ENCODE measurements around the gene ETFB. TPM values are rescaled to one million over a fixed set of nuclear protein-coding genes. Genes with fewer than 3 reads are reported as not detected.

ETFB gene
- total and polyA plus RNA-seq, 10 of the 15 experiments (the other 5 are each of a cell fraction or from before 2014, with no cell fraction given): 15.1 to 166 (median 87.8) TPM

- SMC1A ChIA-PET (ENCODE audit: uncharacterized antibody, unreplicated experiment): no interaction called here
- H3K79me2 ChIP-seq (ENCODE audit: control insufficient read depth, insufficient read depth, low read length): no peaks in the 10 kb centered on the region
- POLR2A ChIA-PET: no interaction called here
- H3K4me2 ChIP-seq (ENCODE audit: control insufficient read depth, insufficient read depth): no peak overlapping the region
- H3K9ac ChIP-seq (ENCODE audit: control insufficient read depth, insufficient read depth, low read length): no peak overlapping the region
- no peaks in the 10 kb centered on the region for H3K36me3 ChIP-seq (ENCODE audit: control insufficient read depth in 2 of 2, insufficient read depth in 2 of 2, low read length in 1 of 2)
- CTCF ChIA-PET: interaction anchor here (1.5 kb wide), 1 partner anchor 9 kb away, joined by 3 read pairs; no protein-coding TSS in a partner anchor
- in situ Hi-C loops (cut with MboI) (no loop called here), intact Hi-C loops (cut with micrococcal nuclease; ENCODE audit: unreplicated experiment) (no loop called here)
- TF ChIP-seq DPF2 (IDR thresholded peaks at IDR 0.05) (no peak), SREBF2 (IDR thresholded peaks at IDR 0.05; ENCODE audit: low read length) (no peak), MYB (IDR thresholded peaks at IDR 0.05; ENCODE audit: borderline replicate concordance, low read depth, low read length) (no peak), ZNF207 (IDR thresholded peaks at IDR 0.05; ENCODE audit: borderline replicate concordance) (no peak), SMAD1 (IDR thresholded peaks at IDR 0.05; ENCODE audit: low read depth, partially characterized antibody) (no peak), NBN (IDR thresholded peaks at IDR 0.05) (no peak), SIX5 (IDR thresholded peaks at IDR 0.05; ENCODE audit: low read depth, low read length, severe bottlenecking) (no peak), ZNF622 (IDR thresholded peaks at IDR 0.05) (no peak), NFYB (IDR thresholded peaks at IDR 0.05; ENCODE audit: insufficient read depth, low read depth, low read length) (no peak), SRF (IDR thresholded peaks at IDR 0.05; ENCODE audit: low read depth in 2 of 2, low read length in 2 of 2) (no peak), SP1 (IDR thresholded peaks at IDR 0.05; ENCODE audit: low read depth, low read length) (no peak), EZH2 (IDR thresholded peaks at IDR 0.05; ENCODE audit: borderline replicate concordance, control insufficient read depth, low read depth, low read length) (no peak), ATF7 (IDR thresholded peaks at IDR 0.05; ENCODE audit: low read depth) (no peak), SUPT20H (IDR thresholded peaks at IDR 0.05; ENCODE audit: borderline replicate concordance, control insufficient read depth, low read depth, low read length) (no peak)
- TF ChIP-seq, protein P1, sequence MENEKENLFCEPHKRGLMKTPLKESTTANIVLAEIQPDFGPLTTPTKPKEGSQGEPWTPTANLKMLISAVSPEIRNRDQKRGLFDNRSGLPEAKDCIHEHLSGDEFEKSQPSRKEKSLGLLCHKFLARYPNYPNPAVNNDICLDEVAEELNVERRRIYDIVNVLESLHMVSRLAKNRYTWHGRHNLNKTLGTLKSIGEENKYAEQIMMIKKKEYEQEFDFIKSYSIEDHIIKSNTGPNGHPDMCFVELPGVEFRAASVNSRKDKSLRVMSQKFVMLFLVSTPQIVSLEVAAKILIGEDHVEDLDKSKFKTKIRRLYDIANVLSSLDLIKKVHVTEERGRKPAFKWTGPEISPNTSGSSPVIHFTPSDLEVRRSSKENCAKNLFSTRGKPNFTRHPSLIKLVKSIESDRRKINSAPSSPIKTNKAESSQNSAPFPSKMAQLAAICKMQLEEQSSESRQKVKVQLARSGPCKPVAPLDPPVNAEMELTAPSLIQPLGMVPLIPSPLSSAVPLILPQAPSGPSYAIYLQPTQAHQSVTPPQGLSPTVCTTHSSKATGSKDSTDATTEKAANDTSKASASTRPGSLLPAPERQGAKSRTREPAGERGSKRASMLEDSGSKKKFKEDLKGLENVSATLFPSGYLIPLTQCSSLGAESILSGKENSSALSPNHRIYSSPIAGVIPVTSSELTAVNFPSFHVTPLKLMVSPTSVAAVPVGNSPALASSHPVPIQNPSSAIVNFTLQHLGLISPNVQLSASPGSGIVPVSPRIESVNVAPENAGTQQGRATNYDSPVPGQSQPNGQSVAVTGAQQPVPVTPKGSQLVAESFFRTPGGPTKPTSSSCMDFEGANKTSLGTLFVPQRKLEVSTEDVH (IDR thresholded peaks at IDR 0.05; ENCODE audit: low read depth, partially characterized antibody): no peak
- TF ChIP-seq, protein P2, sequence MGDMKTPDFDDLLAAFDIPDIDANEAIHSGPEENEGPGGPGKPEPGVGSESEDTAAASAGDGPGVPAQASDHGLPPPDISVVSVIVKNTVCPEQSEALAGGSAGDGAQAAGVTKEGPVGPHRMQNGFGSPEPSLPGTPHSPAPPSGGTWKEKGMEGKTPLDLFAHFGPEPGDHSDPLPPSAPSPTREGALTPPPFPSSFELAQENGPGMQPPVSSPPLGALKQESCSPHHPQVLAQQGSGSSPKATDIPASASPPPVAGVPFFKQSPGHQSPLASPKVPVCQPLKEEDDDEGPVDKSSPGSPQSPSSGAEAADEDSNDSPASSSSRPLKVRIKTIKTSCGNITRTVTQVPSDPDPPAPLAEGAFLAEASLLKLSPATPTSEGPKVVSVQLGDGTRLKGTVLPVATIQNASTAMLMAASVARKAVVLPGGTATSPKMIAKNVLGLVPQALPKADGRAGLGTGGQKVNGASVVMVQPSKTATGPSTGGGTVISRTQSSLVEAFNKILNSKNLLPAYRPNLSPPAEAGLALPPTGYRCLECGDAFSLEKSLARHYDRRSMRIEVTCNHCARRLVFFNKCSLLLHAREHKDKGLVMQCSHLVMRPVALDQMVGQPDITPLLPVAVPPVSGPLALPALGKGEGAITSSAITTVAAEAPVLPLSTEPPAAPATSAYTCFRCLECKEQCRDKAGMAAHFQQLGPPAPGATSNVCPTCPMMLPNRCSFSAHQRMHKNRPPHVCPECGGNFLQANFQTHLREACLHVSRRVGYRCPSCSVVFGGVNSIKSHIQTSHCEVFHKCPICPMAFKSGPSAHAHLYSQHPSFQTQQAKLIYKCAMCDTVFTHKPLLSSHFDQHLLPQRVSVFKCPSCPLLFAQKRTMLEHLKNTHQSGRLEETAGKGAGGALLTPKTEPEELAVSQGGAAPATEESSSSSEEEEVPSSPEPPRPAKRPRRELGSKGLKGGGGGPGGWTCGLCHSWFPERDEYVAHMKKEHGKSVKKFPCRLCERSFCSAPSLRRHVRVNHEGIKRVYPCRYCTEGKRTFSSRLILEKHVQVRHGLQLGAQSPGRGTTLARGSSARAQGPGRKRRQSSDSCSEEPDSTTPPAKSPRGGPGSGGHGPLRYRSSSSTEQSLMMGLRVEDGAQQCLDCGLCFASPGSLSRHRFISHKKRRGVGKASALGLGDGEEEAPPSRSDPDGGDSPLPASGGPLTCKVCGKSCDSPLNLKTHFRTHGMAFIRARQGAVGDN (IDR thresholded peaks at IDR 0.05): no peak
- TF ChIP-seq, protein P3, sequence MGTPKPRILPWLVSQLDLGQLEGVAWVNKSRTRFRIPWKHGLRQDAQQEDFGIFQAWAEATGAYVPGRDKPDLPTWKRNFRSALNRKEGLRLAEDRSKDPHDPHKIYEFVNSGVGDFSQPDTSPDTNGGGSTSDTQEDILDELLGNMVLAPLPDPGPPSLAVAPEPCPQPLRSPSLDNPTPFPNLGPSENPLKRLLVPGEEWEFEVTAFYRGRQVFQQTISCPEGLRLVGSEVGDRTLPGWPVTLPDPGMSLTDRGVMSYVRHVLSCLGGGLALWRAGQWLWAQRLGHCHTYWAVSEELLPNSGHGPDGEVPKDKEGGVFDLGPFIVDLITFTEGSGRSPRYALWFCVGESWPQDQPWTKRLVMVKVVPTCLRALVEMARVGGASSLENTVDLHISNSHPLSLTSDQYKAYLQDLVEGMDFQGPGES (IDR thresholded peaks at IDR 0.05): no peak
- WGBS (ENCODE audit: insufficient coverage, insufficient replicate concordance, low lambda C conversion rate, missing lambda C conversion rate): 56% methylated on average over 5 of the region's 5 CpGs
- FAIRE-seq (no peak), ATAC-seq (no peak), DNase-seq (ENCODE audit: low read depth, low spot score) (no peak)
- H4K20me1 ChIP-seq (ENCODE audit: control insufficient read depth, insufficient read depth): no peaks in the 10 kb centered on the region
- no peak overlapping the region for H3K4me3 ChIP-seq
- no peak overlapping the region for H2AFZ ChIP-seq (ENCODE audit: control insufficient read depth, low read depth, low read length)
- RAD21 ChIA-PET (ENCODE audit: unreplicated experiment): interaction anchor here (0.6 kb wide), 1 partner anchor 332 kb away, joined by 3 read pairs; no protein-coding TSS in a partner anchor
- BruUV-seq (replicated peaks): no TSS peak
- no peaks in the 10 kb centered on the region; the same call in 2 of the 3 replicates for H3K9me3 ChIP-seq (replicated peaks; ENCODE audit: control insufficient read depth, insufficient read depth, low read length)
- H3K27me3 ChIP-seq (replicated peaks in 1 of 2; ENCODE audit: control insufficient read depth in 2 of 2, insufficient read depth in 2 of 2, low read length in 1 of 2): no peaks in the 10 kb centered on the region
- H3K27ac ChIP-seq (ENCODE audit: control insufficient read depth, insufficient read depth): no peak overlapping the region
- no peaks in the 10 kb centered on the region for H3K4me1 ChIP-seq (ENCODE audit: control insufficient read depth, insufficient read depth, low read length)
These were observed 36.8 kb downstream of the ETFB start for GRCh38 chr19:51329411-51329810.
